HepG2 (cell line): Measurements from ENCODE around the gene THSD4. TPM values are rescaled to one million over a fixed set of nuclear protein-coding genes. Genes with fewer than 3 reads are reported as not detected.

Experiments used
- ATAC-seq: fragments of 200-7000 bp; cut with Tn5 transposase; 3 replicates; pipeline ENCODE4 v1.9.1; 2020; ENCODE audit warnings: mild to moderate bottlenecking, moderate library complexity
- BruUV-seq: library from RNA; stranded (reverse); fragments of 400-500 nt; replicated peaks from 2 replicates; lab custom pipeline; 2021; lab: Mats Ljungman, UMichigan
- CTCF ChIA-PET: fragments of 300-600 bp; formaldehyde crosslinking; extraction: SDS; loops from one replicate; lab custom pipeline; 2021; ENCODE audit warnings: low total read pairs, inconsistent platforms, low intra/inter-chr PET ratio; lab: Yijun Ruan, JAX
- POLR2A ChIA-PET: fragments of 350-600 bp; sonication (Branson Sonifier 250); formaldehyde crosslinking; loops from one replicate; lab custom pipeline; 2020; ENCODE audit warnings: antibody characterized with exemption, inconsistent platforms; lab: Yijun Ruan, JAX
- DNase-seq: peaks from one replicate; pipeline ENCODE4 v3.0.0-alpha.2; 2015; ENCODE audit warnings: low spot score
- FAIRE-seq: peaks from 3 replicates; lab custom pipeline; 2011; peaks lifted over from hg19 to GRCh38; lab: Jason Lieb, UNC
- H2AFZ ChIP-seq: one replicate; pipeline ENCODE4 v1.6.1; 2011; ENCODE audit warnings: low read length, inconsistent platforms
- H3K27ac ChIP-seq: fragments of 300-600 bp; 3 replicates; pipeline ENCODE4 v1.8.0; 2011; ENCODE audit warnings: mixed run types, mild to moderate bottlenecking, mixed read lengths, low read length, inconsistent platforms; ENCODE audit not compliant: insufficient read depth; ENCODE audit errors: extremely low read length
- H3K27me3 ChIP-seq, 2 experiments: fragments of 200-600 bp in 1 of 2; 2 replicates in 1 of 2; 3 replicates in 1 of 2; pipeline versions ENCODE4 v1.6.0 to v1.8.0; 2011; ENCODE audit warnings: low read length in 2 of 2, mild to moderate bottlenecking in 2 of 2, moderate library complexity in 2 of 2, inconsistent platforms in 1 of 2; ENCODE audit not compliant: insufficient read depth in 2 of 2, control insufficient read depth in 1 of 2
- H3K36me3 ChIP-seq, 2 experiments: fragments of 200-600 bp in 1 of 2; replicated peaks in 1 of 2; 2 replicates in 1 of 2; 3 replicates in 1 of 2; pipeline versions ENCODE4 v1.5.1 to v1.8.0; 2011; ENCODE audit warnings: low read length in 2 of 2, inconsistent platforms in 1 of 2; ENCODE audit not compliant: insufficient read depth in 2 of 2, control insufficient read depth in 1 of 2
- H3K4me1 ChIP-seq: 2 replicates; pipeline ENCODE4 v1.5.1; 2012; ENCODE audit warnings: low read length, inconsistent platforms; ENCODE audit not compliant: insufficient read depth
- H3K4me2 ChIP-seq: 2 replicates; pipeline ENCODE4 v1.6.0; 2011; ENCODE audit warnings: low read depth, low read length, inconsistent platforms
- H3K4me3 ChIP-seq, 3 experiments: fragments of 200-600 bp in 1 of 3; sonication (generic), shearing (Covaris generic) in 1 of 3; replicated peaks in 1 of 3; 2 replicates each; pipeline ENCODE4 v1.5.1; 2011 to 2016; ENCODE audit warnings: low read length in 3 of 3, inconsistent platforms in 2 of 3, low read depth in 2 of 3, mild to moderate bottlenecking in 2 of 3, control low read depth in 1 of 3, mixed read lengths in 1 of 3; ENCODE audit not compliant: insufficient read depth in 1 of 3
- H3K79me2 ChIP-seq: one replicate; pipeline ENCODE4 v1.6.1; 2011; ENCODE audit warnings: low read length, inconsistent platforms; ENCODE audit not compliant: insufficient read depth
- H3K9ac ChIP-seq: 2 replicates; pipeline ENCODE4 v1.6.0; 2011; ENCODE audit warnings: mild to moderate bottlenecking, low read depth, low read length, inconsistent platforms; ENCODE audit not compliant: insufficient read depth
- H3K9me3 ChIP-seq: 2 replicates; pipeline ENCODE4 v1.5.1; 2012; ENCODE audit warnings: mild to moderate bottlenecking, low read length
- H4K20me1 ChIP-seq: 2 replicates; pipeline ENCODE4 v1.6.0; 2011; ENCODE audit warnings: inconsistent platforms, mild to moderate bottlenecking, low read length, moderate library complexity; ENCODE audit not compliant: insufficient read depth
- LCORL ChIP-seq, 2 experiments: fragments of 450-650 bp in 1 of 2; sonication (generic) in 1 of 2; formaldehyde crosslinking in 1 of 2; IDR thresholded peaks; 2 replicates each; pipeline versions ENCODE4 v1.5.0 to v1.6.1; 2017 to 2020; ENCODE audit warnings: antibody characterized with exemption in 1 of 2, missing genetic modification reagents in 1 of 2
- MIXL1 ChIP-seq: IDR thresholded peaks from 2 replicates; pipeline ENCODE4 v1.6.1; 2016
- PAF1 ChIP-seq: IDR thresholded peaks from 2 replicates; pipeline ENCODE4 v1.6.1; 2016; ENCODE audit warnings: missing genetic modification reagents, missing compliant biosample characterization
- RAD21 ChIP-seq: fragments of 450-650 bp; formaldehyde crosslinking; IDR thresholded peaks from 2 replicates; pipeline ENCODE4 v1.5.0; 2020; ENCODE audit warnings: mild to moderate bottlenecking
- RBM22 ChIP-seq: fragments of 200-400 bp; formaldehyde crosslinking; optimal IDR thresholded peaks from 2 replicates; pipeline ENCODE3; 2017; ENCODE audit warnings: mild to moderate bottlenecking, low read length, moderate library complexity
- SMC3 ChIP-seq: IDR thresholded peaks from 2 replicates; pipeline ENCODE4 v1.6.1; 2011; ENCODE audit warnings: low read length, improper control_type of control experiment
- STAG1 ChIP-seq: sonication (generic); formaldehyde crosslinking; IDR thresholded peaks from 2 replicates; pipeline ENCODE4 v1.4.0; 2020; ENCODE audit warnings: missing genetic modification reagents
- ZNF644 ChIP-seq: IDR thresholded peaks from 2 replicates; pipeline ENCODE4 v1.6.1; 2016; ENCODE audit warnings: low read depth
- ZNF841 ChIP-seq: sonication (generic); formaldehyde crosslinking; IDR thresholded peaks from 2 replicates; pipeline ENCODE4 v1.8.1; 2023; ENCODE audit warnings: missing genetic modification reagents, borderline replicate concordance
- ZSCAN9 ChIP-seq: IDR thresholded peaks from 2 replicates; pipeline ENCODE4 v1.6.1; 2016; ENCODE audit warnings: borderline replicate concordance
- WGBS: methylation state at CpG from one replicate; pipeline ENCODE4 v1.1.6; 2017; ENCODE audit warnings: low lambda C conversion rate; 5-methylcytosine and 5-hydroxymethylcytosine counted together
- in situ Hi-C: cut with HindIII; loops from 2 replicates; pipeline ENCODE4 v1.10.0; 2017; ENCODE audit warnings: low pct_unique_long_range_greater_than_20kb; ENCODE audit not compliant: extremely low pct_ligation_motif_present
- intact Hi-C: fragments of 100-400 bp; cut with micrococcal nuclease; formaldehyde crosslinking; loops from one replicate; pipeline ENCODE4 v1.10.0; 2022; ENCODE audit not compliant: unreplicated experiment
- polyA plus RNA-seq, 8 experiments: library from polyadenylated mRNA; depleted of rRNA in 3 of 8; stranded (reverse) in 7 of 8; unstranded in 1 of 8; fragments of >200 nt; fragmentation: Illumina TruSeq in 4 of 8; extraction: Trizol in 4 of 8; gene quantifications; 2 replicates each; pipeline versions ENCODE4 v1.2.1 to v1.2.3, GENCODE V29; 2011 to 2016; ENCODE audit warnings: low read depth in 4 of 8, missing spikeins in 1 of 8, mixed read lengths in 1 of 8; ENCODE audit not compliant: insufficient read depth in 1 of 8
- total RNA-seq, 5 experiments: library from RNA; depleted of rRNA; stranded (reverse); fragments of >200 nt; fragmentation: Illumina TruSeq; extraction: Trizol; gene quantifications; 2 replicates each; pipeline ENCODE4 v1.2.3, GENCODE V29; 2016; ENCODE audit warnings: low read depth in 1 of 5
- TF ChIP-seq, protein P1 (sequence below): IDR thresholded peaks from 2 replicates; pipeline ENCODE4 v1.6.1; 2018; ENCODE audit warnings: missing genetic modification reagents, mild to moderate bottlenecking, missing compliant biosample characterization
- TF ChIP-seq, protein P2 (sequence below): sonication (generic); formaldehyde crosslinking; IDR thresholded peaks from 2 replicates; pipeline ENCODE4 v1.5.0; 2020; ENCODE audit warnings: mild to moderate bottlenecking, missing genetic modification reagents, moderate library complexity

The THSD4 gene
- total and polyA plus RNA-seq, 2 of the 13 experiments (the other 11 are each of a cell fraction or from before 2014, with no cell fraction given), result 0.07 to 0.21 TPM

DNA sequence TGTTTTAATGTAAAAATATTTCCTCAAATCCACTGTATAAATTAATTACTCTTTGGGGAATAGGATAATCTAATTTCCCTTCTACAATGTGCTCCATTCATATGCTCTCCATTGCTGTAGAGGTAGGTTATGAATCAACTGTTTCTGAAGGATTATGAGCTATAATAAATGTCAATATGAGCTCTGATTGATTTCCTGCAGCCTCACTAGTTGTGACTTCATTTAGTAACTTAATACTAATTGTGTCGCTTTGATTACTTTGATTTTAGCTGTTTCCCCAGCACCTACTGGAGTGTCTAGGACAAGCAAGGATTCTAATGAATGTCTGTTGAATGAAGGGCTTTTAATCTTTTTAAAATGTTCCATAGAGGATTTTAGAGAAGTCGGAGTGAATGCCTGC, 458.3 kb downstream of the THSD4 start:
- BruUV-seq, result no TSS peak
- no peak for ATAC-seq
- no peaks in the 10 kb centered on the region for H3K4me1 ChIP-seq
- intact Hi-C loops, result loop anchor here (10.0 kb wide), 1 partner anchor 129 kb away; no protein-coding TSS in a partner anchor
- TF ChIP-seq PAF1 (CRISPR knock-in tag) (no peak), ZNF644 (no peak), RBM22 (no peak)
- TF ChIP-seq, protein P1, sequence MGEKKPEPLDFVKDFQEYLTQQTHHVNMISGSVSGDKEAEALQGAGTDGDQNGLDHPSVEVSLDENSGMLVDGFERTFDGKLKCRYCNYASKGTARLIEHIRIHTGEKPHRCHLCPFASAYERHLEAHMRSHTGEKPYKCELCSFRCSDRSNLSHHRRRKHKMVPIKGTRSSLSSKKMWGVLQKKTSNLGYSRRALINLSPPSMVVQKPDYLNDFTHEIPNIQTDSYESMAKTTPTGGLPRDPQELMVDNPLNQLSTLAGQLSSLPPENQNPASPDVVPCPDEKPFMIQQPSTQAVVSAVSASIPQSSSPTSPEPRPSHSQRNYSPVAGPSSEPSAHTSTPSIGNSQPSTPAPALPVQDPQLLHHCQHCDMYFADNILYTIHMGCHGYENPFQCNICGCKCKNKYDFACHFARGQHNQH (CRISPR knock-in tag), result no peak
- TF ChIP-seq, all 625 proteins: peak for 0
- H3K36me3 ChIP-seq, result no peaks in the 10 kb centered on the region
- H3K27ac ChIP-seq, result no peak overlapping the region
- CTCF ChIA-PET, result no interaction called here
- DNase-seq (no peak), FAIRE-seq (no peak)
- H3K9ac ChIP-seq, result no peak overlapping the region
- H4K20me1 ChIP-seq, result no peaks in the 10 kb centered on the region
- H3K9me3 ChIP-seq, result no peaks in the 10 kb centered on the region
- in situ Hi-C loops, result loop anchor here (10.0 kb wide), 1 partner anchor 161 kb away; no protein-coding TSS in a partner anchor
- no peaks in the 10 kb centered on the region for H3K79me2 ChIP-seq
- H3K4me3 ChIP-seq, result no peak overlapping the region
- no peak overlapping the region for H2AFZ ChIP-seq
- H3K4me2 ChIP-seq, result no peak overlapping the region
- POLR2A ChIA-PET, result no interaction called here
- WGBS, result 11% methylated on average over 2 of the region's 2 CpGs
- no peaks in the 10 kb centered on the region for H3K27me3 ChIP-seq

DNA sequence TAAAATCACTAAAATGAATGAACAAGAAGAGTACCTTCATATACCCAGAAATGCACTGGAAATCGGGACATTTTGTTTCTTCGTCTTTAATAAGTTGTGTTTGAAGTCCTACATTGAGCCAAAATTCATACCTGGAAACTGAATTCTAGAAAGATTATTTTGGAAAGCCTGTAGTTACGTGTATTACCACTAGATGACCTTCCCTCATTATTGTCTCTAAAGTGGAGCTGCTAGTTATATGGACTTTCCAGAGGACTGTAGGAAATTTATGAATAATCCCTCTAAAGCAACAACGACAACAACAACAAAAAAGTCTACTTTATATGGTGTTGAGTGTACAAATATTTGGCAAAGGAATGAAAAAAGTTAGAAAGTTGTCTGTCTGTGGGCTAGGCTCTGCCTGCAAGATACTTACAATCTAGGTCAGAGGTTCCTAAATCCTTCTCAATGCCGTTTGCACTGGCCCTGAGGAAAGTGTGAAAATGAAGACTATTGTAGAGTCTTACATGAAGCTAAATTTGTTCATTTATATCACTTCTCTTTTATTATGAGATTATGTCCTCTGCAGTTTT, 460.3 kb downstream of the THSD4 start:
- in situ Hi-C loops, result loop anchor here (10.0 kb wide), 1 partner anchor 159 kb away; no protein-coding TSS in a partner anchor
- Histone ChIP-seq H4K20me1 (no peaks in the 10 kb centered on the region), H3K36me3 (no peaks in the 10 kb centered on the region), H3K27me3 (no peaks in the 10 kb centered on the region), H3K4me2 (no peak overlapping the region), H3K79me2 (no peaks in the 10 kb centered on the region), H3K9ac (no peak overlapping the region), H2AFZ (no peak overlapping the region), H3K4me3 (no peak overlapping the region), H3K9me3 (no peaks in the 10 kb centered on the region), H3K4me1 (no peaks in the 10 kb centered on the region), H3K27ac (no peak overlapping the region)
- TF ChIP-seq ZSCAN9 (CRISPR knock-in tag), result no peak
- TF ChIP-seq, protein P2, sequence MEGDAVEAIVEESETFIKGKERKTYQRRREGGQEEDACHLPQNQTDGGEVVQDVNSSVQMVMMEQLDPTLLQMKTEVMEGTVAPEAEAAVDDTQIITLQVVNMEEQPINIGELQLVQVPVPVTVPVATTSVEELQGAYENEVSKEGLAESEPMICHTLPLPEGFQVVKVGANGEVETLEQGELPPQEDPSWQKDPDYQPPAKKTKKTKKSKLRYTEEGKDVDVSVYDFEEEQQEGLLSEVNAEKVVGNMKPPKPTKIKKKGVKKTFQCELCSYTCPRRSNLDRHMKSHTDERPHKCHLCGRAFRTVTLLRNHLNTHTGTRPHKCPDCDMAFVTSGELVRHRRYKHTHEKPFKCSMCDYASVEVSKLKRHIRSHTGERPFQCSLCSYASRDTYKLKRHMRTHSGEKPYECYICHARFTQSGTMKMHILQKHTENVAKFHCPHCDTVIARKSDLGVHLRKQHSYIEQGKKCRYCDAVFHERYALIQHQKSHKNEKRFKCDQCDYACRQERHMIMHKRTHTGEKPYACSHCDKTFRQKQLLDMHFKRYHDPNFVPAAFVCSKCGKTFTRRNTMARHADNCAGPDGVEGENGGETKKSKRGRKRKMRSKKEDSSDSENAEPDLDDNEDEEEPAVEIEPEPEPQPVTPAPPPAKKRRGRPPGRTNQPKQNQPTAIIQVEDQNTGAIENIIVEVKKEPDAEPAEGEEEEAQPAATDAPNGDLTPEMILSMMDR, result peak; percentile 63
- TF ChIP-seq RAD21, result peak; percentile 28; the same call in 1 of the 2 replicates
- TF ChIP-seq MIXL1, result peak; percentile 35; the same call in 1 of the 2 replicates
- TF ChIP-seq ZNF841 (CRISPR knock-in tag), result no peak
- peak; percentile 72 for TF ChIP-seq STAG1
- TF ChIP-seq LCORL (IDR thresholded peaks at IDR 0.05), result no peak
- no peak for TF ChIP-seq LCORL (CRISPR knock-in tag; IDR thresholded peaks at IDR 0.05)
- TF ChIP-seq SMC3, result peak; percentile 76
- intact Hi-C loops, result loop anchor here (1.0 to 10.0 kb wide), 3 partner anchors 76 to 226 kb away; no protein-coding TSS in a partner anchor
- ATAC-seq (no peak), DNase-seq (peak; percentile 10), FAIRE-seq (peak; percentile 4)
- no TSS peak for BruUV-seq
- ChIA-PET CTCF (interaction anchor here (0.8 to 2.1 kb wide), 2 partner anchors 76 to 155 kb away, joined by 3 to 30 read pairs; no protein-coding TSS in a partner anchor), POLR2A (no interaction called here)
- WGBS, result 10% methylated on average over 5 of the region's 5 CpGs
